GM21717 (cell line): ENCODE measurements around the gene LGR4.

Experiments
- ATAC-seq: cut with Tn5 transposase; IDR thresholded peaks from one replicate; pipeline ENCODE4 v1.9.1; 2021; ENCODE audit warnings: mild to moderate bottlenecking, moderate library complexity; ENCODE audit not compliant: unreplicated experiment

The LGR4 gene

GRCh38 chr11:27429761-27430393, 42.7 kb downstream of the LGR4 start:
- no peak for ATAC-seq

DNA sequence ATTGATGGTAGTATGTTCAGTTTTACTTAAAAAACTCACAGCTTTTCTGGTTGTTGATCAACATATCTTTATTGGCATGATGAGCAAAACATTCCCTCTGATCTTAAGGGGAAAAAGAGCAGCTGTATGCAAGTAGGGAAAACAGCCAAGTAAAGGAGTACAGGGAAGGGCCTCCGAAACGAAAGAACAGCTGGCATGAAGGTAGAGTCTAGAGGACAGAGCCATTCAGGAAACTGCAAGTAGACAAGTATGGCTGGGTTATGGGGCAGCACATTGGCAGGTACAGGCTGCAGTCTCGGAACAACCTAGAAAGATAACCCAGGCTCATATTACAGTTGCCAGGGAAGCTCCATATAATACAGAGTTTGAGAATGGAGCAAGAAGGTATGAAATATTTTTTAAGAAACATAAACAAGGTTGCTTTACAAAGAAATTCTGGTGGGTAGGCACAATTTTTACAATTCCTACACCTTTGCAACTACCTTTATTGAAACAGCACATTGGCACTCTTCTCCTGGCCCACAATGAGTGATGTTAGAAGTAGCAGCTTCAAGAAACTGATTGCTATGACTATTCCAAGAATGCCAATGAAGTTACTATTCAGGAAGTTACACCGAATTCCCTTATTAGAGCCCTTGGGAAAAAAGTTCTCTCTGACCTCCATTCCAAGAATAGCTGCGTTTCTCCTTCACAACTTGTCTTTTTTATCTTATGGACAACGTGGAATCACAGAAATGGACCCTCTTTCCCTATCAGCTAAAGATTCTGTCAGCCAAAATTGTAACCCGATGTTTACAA, 45.2 kb downstream of the LGR4 start:
- ATAC-seq, result no peak

DNA sequence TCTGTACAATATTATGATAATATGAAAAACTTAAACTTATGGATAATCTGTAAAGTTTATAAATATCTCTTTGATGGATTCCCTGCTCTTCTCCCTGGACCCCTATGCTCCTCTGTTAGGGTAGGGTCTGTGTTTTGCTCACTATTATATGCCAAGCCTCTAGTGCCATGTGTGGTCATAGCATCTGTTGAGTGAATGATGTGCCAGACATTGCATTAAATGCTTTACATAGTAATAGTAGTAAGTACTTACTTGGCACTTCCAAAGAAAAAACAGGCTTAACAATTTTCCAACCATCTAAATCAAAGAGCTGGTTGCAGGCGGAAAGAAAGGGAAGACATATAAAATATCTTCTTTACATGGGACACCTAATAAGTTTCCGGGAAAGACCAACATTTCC, 46.8 kb downstream of the LGR4 start:
- no peak for ATAC-seq

- ATAC-seq, result no peak
Measured at GRCh38 chr11:27423125-27423524, 49.5 kb downstream of the LGR4 start.

DNA sequence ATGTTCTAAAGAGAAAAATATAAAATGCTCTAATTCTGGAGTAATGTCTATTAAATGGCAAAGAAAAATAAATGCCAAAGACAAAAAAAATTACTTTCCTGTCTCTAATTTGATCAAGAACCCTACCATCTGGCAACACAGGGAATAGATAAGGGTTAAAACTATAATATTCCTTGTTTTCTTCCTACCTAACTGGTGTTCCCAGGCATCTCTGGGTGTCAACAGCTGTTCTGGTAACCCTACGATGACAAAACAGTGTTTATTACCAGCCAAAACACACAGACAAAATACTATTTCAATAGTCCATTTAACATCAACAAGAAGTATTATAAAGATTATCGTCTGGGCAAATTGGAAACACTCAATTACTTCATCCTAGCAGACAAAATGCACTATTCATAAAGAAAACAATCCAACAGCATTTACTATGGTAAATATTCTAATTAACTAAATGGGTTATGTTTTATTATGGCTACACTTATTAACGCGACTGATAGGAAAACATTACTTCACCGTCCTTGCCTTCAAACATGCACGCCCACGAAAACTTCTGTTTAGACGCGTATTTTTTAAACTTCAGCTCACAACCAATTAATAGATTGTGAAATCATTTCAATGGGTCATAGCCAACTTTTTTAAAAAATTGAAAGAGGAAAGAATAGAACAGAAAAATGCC, 50.6 kb downstream of the LGR4 start:
- ATAC-seq, result no peak

DNA sequence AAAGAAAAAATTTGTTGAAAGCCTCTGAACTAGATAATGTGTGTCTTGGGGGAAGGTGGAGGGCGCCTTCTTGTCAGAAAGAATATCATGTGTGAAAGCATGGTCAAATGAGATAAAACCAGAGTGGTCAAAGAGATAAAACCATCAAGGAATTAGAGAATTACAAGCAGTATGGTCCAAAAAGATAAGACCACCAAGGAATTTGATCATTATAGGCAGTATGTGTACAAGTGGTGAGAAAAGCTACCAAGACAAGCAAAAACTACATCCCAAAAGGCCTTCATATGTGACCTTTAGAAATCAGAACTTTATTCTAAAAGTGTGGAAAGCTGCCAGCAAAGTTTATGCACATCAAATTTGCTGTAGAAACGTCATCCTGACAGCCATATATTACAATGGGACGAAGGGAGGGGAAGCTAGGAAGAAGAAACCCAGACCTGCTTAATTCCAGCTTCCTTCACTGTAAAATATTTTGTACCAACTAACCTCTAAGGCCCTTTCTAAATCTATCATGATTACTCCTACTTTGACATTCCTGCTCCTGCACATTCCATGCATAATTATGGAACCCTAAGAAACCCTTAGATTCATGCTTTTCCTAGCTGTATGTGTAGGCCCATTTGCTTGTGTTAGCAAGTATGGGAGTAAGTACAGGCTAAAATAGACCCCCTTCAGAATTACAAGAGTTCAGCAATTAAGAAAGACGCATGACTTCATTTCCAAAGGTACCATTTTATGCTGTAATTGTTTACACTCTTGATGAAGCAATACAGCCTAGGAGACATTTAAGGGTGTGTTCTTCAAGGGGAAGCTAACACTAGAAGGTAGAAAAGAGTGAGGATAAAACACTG, 51.6 kb downstream of the LGR4 start:
- ATAC-seq, result no peak

DNA sequence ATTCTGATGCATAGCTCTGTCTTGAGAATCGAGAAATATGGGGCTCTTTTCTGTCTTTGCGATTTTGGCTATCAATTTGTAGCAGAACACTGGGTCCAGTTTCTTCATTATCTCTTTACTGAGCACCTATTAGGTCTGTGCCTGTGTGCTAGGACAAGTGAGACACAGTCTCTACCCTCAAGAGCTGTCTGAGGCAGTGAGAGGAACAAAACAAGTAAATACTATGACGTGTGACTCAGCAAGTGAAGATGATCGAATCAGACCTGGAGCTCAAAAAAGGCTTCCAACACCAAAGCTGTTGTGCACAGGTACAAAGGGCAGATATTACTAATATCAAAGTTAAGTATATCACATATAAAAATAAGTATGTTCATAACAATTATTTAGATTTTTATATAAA, 52.4 kb downstream of the LGR4 start:
- ATAC-seq, result no peak

DNA sequence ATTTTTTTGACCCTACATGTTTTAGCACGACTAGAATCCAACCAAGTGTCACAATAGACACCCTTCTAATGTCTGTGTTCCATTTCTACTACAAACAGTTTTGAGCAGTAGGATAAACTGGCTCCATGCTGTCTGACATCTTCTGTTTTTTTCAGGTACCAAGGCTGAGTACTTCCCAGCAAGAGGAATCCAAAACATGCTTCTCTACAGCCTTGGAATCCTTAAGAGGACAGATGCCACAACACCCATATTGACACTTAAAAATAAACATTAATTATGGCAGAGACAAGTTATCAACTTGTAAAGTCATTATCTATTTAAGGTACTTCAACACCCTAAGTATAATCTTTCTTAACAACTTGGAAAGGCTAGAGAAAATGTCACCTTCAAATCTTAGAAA, 54.2 kb downstream of the LGR4 start:
- no peak for ATAC-seq

GRCh38 chr11:27416568-27417176, 55.9 kb downstream of the LGR4 start:
- no peak for ATAC-seq

GRCh38 chr11:27414644-27415043, 57.9 kb downstream of the LGR4 start:
- ATAC-seq, result no peak

DNA sequence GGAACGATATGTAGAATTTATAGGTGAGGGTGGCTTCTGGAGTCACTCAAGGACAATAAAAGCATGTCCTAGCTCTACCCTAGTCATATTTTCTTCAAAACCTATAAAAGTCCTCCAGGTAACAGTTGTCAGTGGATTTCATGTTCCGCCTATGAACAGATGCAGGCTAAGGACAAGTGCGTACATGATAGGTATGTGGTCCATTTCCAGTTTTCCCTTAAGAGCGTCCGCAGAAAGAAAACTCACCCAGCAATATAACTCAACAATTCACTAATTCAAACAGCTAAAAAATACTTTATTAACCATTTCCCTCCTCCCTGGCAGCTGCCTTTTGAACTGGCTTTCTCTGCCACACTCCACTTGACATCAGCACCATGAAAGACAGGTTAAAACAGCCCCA, 59.4 kb downstream of the LGR4 start:
- ATAC-seq, result no peak

GRCh38 chr11:27412192-27412691, 60.3 kb downstream of the LGR4 start:
- ATAC-seq, result no peak

DNA sequence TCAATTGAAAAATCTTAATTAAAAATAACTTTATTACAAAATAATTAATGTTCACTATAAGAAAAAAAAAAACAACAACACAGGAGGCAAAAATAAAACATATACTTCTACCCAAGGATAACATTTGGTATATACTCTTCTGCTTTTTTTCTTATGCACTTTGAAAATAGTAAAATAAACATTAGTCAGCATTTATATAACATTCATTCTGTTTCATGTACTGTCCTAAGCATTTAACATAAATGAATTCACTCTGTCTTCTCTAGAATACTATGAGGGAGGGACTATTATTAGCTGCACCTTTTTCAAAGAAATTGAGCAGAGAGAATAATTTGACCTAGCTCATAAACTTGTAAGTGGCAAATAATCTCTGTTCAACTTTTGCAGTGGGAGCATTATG, 61.3 kb downstream of the LGR4 start:
- ATAC-seq, result no peak

DNA sequence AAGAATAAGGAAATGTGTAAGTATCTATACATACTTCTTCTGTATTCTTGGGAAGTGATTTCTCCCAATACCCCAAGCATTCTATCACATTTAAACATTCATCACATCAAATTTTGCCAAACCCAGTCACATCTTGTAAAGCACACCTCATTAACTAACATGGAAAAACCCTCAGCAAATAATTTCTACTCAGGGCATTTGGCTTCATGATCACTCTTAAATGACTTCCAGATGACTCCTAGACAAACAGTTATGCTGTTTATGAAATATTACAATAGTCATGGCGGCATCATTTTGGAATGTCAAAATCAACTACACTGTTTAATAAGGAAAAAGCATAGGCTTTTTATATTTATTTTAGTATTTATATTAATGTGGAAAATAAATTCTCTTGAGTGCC, 62.3 kb downstream of the LGR4 start:
- no peak for ATAC-seq

DNA sequence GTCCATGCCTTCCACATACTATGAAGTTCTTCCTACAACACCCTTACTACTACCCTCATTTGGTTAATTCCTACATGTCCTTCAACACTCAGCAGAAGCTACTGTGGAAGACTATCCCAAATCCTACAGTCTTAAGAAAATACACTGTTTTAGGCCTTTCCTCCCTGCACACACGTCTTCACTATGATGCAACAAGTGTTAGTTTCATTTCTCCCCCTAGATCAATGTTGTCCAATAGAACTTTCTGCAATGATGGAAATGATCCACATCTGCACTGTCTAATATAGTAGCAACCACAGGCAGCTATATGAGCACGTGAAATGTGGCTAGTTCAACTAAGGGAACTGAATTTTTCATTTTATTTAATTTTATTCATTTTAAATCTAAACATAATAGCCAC, 62.8 kb downstream of the LGR4 start:
- ATAC-seq, result no peak

GRCh38 chr11:27409049-27409448, 63.5 kb downstream of the LGR4 start:
- no peak for ATAC-seq

DNA sequence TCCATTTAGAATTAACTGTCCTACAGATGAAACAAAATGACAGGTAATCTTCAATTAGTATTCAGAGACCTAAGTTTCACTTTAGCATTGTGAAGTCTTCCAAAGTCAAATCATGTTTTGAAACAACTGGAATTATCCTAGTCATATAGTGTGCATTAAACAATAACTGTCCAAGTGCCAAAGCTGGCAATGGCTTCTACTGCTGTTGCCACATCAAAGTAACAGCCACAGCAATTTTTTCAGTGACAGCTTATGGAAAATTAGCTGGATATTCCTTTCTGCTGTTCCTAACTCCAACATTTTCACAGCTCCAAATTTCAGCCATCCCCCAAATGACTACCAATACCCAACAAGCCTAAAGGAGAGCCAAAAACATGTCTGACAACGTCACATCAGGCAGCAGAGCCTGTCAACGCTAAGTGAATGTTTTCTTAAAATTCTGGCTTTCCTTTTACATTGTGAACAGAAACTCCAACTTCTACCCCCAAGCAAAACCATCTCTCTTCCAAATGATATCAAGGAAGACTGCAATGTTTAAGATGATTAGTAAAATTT, 64.3 kb downstream of the LGR4 start:
- ATAC-seq, result no peak

GRCh38 chr11:27406498-27407354, 65.9 kb downstream of the LGR4 start:
- no peak for ATAC-seq

DNA sequence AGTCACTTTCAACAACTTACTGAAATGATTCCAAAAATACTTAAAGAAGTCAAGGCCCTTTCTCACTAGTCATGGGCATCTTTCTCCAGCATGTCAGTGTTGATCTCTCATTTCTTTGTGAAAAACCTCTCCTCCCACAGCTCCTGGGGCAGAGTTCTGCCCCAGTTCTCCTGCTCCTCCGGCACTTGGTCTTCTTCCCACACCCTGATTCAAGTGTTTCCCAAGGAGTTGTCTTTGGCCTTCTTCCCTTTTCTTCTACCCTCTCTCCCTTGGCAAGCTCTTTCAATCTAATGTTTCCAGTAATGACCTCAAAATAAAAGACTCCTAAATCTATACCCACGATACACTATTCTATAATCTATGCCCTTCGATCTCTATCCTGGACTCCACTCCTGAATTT, 67.5 kb downstream of the LGR4 start:
- ATAC-seq, result no peak
